ENCODE measurements around the gene RPTN. TPM values are rescaled to one million over a fixed set of nuclear protein-coding genes. Genes with fewer than 3 reads are reported as not detected.

The RPTN gene
- total and polyA plus RNA-seq, 8 donors = not detected

GRCh38 chr1:152108882-152109222, 50.2 kb downstream of the RPTN start:
- ATAC-seq = no peak
- no peak for TF ChIP-seq CTCF (IDR thresholded peaks at IDR 0.05)
- Histone ChIP-seq H3K4me1 (peaks cover 28 to 54% of the 10 kb centered on the region in 2 donors), H3K27me3 (peaks cover 71 to 100% of the 10 kb centered on the region in 2 donors), H3K9me3 (peaks cover 0 to 4% of the 10 kb centered on the region in 2 donors), H3K36me3 (no peaks in the 10 kb centered on the region), H3K4me3 (no peak overlapping the region), H3K27ac (no peak overlapping the region)
- peak in 1 of 4 donors; percentile 56 for DNase-seq
- intact Hi-C loops (cut with DNase I) = no loop called here

- DNase-seq (peak in 2 of 4 donors; percentile 57 to 79), ATAC-seq (no peak)
- H3K27ac ChIP-seq = no peak overlapping the region
- peaks cover 28 to 54% of the 10 kb centered on the region in 2 donors for H3K4me1 ChIP-seq
- no peaks in the 10 kb centered on the region for H3K36me3 ChIP-seq
- peak overlapping the region in 1 of 2 donors; percentile 16 for H3K4me3 ChIP-seq
- peaks cover 65 to 100% of the 10 kb centered on the region in 2 donors for H3K27me3 ChIP-seq
- TF ChIP-seq CTCF (IDR thresholded peaks at IDR 0.05) = no peak
- intact Hi-C loops (cut with DNase I) = no loop called here
- H3K9me3 ChIP-seq = peaks cover 0 to 4% of the 10 kb centered on the region in 2 donors
These were observed 50.8 kb downstream of the RPTN start for GRCh38 chr1:152107984-152108881.

- ATAC-seq = no peak
- peaks cover 56 to 100% of the 10 kb centered on the region in 2 donors for H3K27me3 ChIP-seq
- peaks cover 24 to 47% of the 10 kb centered on the region in 2 donors for H3K4me1 ChIP-seq
- H3K4me3 ChIP-seq = peak overlapping the region in 1 of 2 donors; percentile 16
- intact Hi-C loops (cut with DNase I) = no loop called here
- H3K27ac ChIP-seq = no peak overlapping the region
- peaks cover 0 to 4% of the 10 kb centered on the region in 2 donors for H3K9me3 ChIP-seq
- no peaks in the 10 kb centered on the region for H3K36me3 ChIP-seq
- DNase-seq = peak in 2 of 4 donors; percentile 30 to 42
- TF ChIP-seq CTCF (IDR thresholded peaks at IDR 0.05) = no peak
These were observed 51.7 kb downstream of the RPTN start for GRCh38 chr1:152107031-152107983.

GRCh38 chr1:152104854-152105253, 54.2 kb downstream of the RPTN start:
- no peak overlapping the region for H3K27ac ChIP-seq
- no peak for TF ChIP-seq CTCF (IDR thresholded peaks at IDR 0.05)
- peaks cover 6 to 22% of the 10 kb centered on the region in 2 donors for H3K4me1 ChIP-seq
- peaks cover 0 to 4% of the 10 kb centered on the region in 2 donors for H3K9me3 ChIP-seq
- ATAC-seq (no peak), DNase-seq (no peak)
- intact Hi-C loops (cut with DNase I) = no loop called here
- no peaks in the 10 kb centered on the region for H3K36me3 ChIP-seq
- H3K4me3 ChIP-seq = no peak overlapping the region
- H3K27me3 ChIP-seq = peaks cover 41 to 100% of the 10 kb centered on the region in 2 donors

Other genes starting within 250 kb of the RPTN start
- 10 to 100 TPM; 10.6 to 13.7 TPM for gene THEM4, start 249.7 kb downstream of the RPTN start, total RNA-seq
- 10 to 100 TPM; 25.5 to 36.8 (median 33.8) TPM for gene THEM4, start 249.7 kb downstream of the RPTN start, polyA plus RNA-seq (ENCODE audit: insufficient read length in 6 of 6)
- gene S100A10, start 165.4 kb downstream of the RPTN start, total RNA-seq = 1,000 to 10,000 TPM; 1,069 to 1,250 TPM
- gene S100A10, start 165.4 kb downstream of the RPTN start, polyA plus RNA-seq (ENCODE audit: insufficient read length in 6 of 6) = 100 to 1,000 TPM; 415 to 615 (median 485) TPM
- gene S100A11, start 122.2 kb downstream of the RPTN start, total RNA-seq = 100 to 1,000 TPM; 671 to 868 TPM
- 100 to 1,000 TPM; 203 to 307 (median 233) TPM for gene S100A11, start 122.2 kb downstream of the RPTN start, polyA plus RNA-seq (ENCODE audit: insufficient read length in 6 of 6)
- not detected for gene TCHHL1, start 70.2 kb downstream of the RPTN start, total RNA-seq
- not detected for gene TCHHL1, start 70.2 kb downstream of the RPTN start, polyA plus RNA-seq (ENCODE audit: insufficient read length in 6 of 6)
- gene TCHH, start 43.8 kb downstream of the RPTN start, total RNA-seq = under 1 TPM; 0.03 to 0.16 TPM
- gene TCHH, start 43.8 kb downstream of the RPTN start, polyA plus RNA-seq (ENCODE audit: insufficient read length in 6 of 6) = under 1 TPM; 0.07 to 0.14 (median 0.08) TPM
- gene HRNR, start 65.0 kb upstream of the RPTN start, total RNA-seq = not detected
- under 1 TPM; 0.10 to 0.54 (median 0.21) TPM for gene HRNR, start 65.0 kb upstream of the RPTN start, polyA plus RNA-seq (ENCODE audit: insufficient read length in 6 of 6)
- not detected for gene FLG, start 166.0 kb upstream of the RPTN start, total RNA-seq
- 1 to 10 TPM in 4 of 6 donors, under 1 TPM in 2; 0.14 to 2.0 (median 1.4) TPM for gene FLG, start 166.0 kb upstream of the RPTN start, polyA plus RNA-seq (ENCODE audit: insufficient read length in 6 of 6)
- gene FLG2, start 200.8 kb upstream of the RPTN start, total RNA-seq = not detected
- gene FLG2, start 200.8 kb upstream of the RPTN start, polyA plus RNA-seq (ENCODE audit: insufficient read length in 6 of 6) = under 1 TPM; 0.01 to 0.27 (median 0.16) TPM